HFFc6 (cell line): ENCODE results near the gene CFAP100. TPM values are rescaled to one million over a fixed set of nuclear protein-coding genes. Genes with fewer than 3 reads are reported as not detected.

Experiments used
- DNase-seq: peaks from one replicate; pipeline ENCODE4 v3.0.0-alpha.2; 2018
- H3K27ac Mint-ChIP-seq: 2 replicates; pipeline ENCODE4 v1.8.0; 2020; ENCODE audit warnings: mild to moderate bottlenecking, mixed read lengths
- H3K27me3 Mint-ChIP-seq: 2 replicates; pipeline ENCODE4 v1.8.0; 2021; ENCODE audit warnings: mild to moderate bottlenecking, moderate library complexity, mixed read lengths; ENCODE audit not compliant: insufficient read depth
- H3K36me3 Mint-ChIP-seq: 2 replicates; pipeline ENCODE4 v1.8.0; 2021; ENCODE audit warnings: low read depth, mixed read lengths
- H3K4me1 Mint-ChIP-seq: 2 replicates; pipeline ENCODE4 v1.8.0; 2020; ENCODE audit warnings: low read depth, mixed read lengths
- H3K4me3 Mint-ChIP-seq: 2 replicates; pipeline ENCODE4 v1.8.0; 2020; ENCODE audit warnings: mild to moderate bottlenecking, moderate library complexity, mixed read lengths
- H3K9me3 Mint-ChIP-seq: 2 replicates; pipeline ENCODE4 v1.8.0; 2020; ENCODE audit warnings: mild to moderate bottlenecking, mixed read lengths
- CTCF ChIP-seq: fragments of 200-600 bp; sonication (generic); IDR thresholded peaks from 2 replicates; pipeline ENCODE4 v1.5.0; 2021; ENCODE audit warnings: antibody characterized with exemption, mild to moderate bottlenecking
- total RNA-seq, 6 experiments: library from RNA; stranded (reverse); fragmentation: NEBNext Ultra II Directional; extraction: Animal tissue kit (Norgen Biotek cat#: 25700); gene quantifications; 2 replicates in 1 of 6; 3 replicates in 5 of 6; pipeline ENCODE4 v1.2.3, GENCODE V29; 2021

CFAP100 gene
- total RNA-seq, 6 experiments from 2014 or later = not detected

- Mint-ChIP-seq H3K27ac (no peak overlapping the region), H3K4me3 (no peak overlapping the region), H3K36me3 (no peaks in the 10 kb centered on the region), H3K27me3 (peaks cover 26% of the 10 kb centered on the region), H3K4me1 (peaks cover 7% of the 10 kb centered on the region), H3K9me3 (no peaks in the 10 kb centered on the region)
- no peak for DNase-seq
- no peak for TF ChIP-seq CTCF
Observed at GRCh38 chr3:126416943-126417342, 22.2 kb downstream of the CFAP100 start.

GRCh38 chr3:126417515-126417914 is 22.8 kb downstream of the CFAP100 start:
- no peak for DNase-seq
- TF ChIP-seq CTCF = no peak
- Mint-ChIP-seq H3K27ac (no peak overlapping the region), H3K4me3 (no peak overlapping the region), H3K36me3 (no peaks in the 10 kb centered on the region), H3K9me3 (no peaks in the 10 kb centered on the region), H3K4me1 (peaks cover 7% of the 10 kb centered on the region), H3K27me3 (peaks cover 25% of the 10 kb centered on the region)

- Mint-ChIP-seq H3K4me3 (no peak overlapping the region), H3K36me3 (no peaks in the 10 kb centered on the region)
- DNase-seq = no peak
Observed at GRCh38 chr3:126417981-126418530, 23.3 kb downstream of the CFAP100 start.

GRCh38 chr3:126418661-126419131 is 24.0 kb downstream of the CFAP100 start:
- no peak for DNase-seq
- Mint-ChIP-seq H3K27me3 (peaks cover 25% of the 10 kb centered on the region), H3K4me1 (peaks cover 7% of the 10 kb centered on the region), H3K36me3 (no peaks in the 10 kb centered on the region), H3K9me3 (no peaks in the 10 kb centered on the region), H3K27ac (no peak overlapping the region), H3K4me3 (no peak overlapping the region)
- TF ChIP-seq CTCF = no peak

More at GRCh38 chr3:126417981-126418530, 23.3 kb downstream of the CFAP100 start:
- Mint-ChIP-seq H3K9me3 (no peaks in the 10 kb centered on the region), H3K27me3 (peaks cover 25% of the 10 kb centered on the region), H3K4me1 (peaks cover 7% of the 10 kb centered on the region), H3K27ac (no peak overlapping the region)
- TF ChIP-seq CTCF = no peak

- DNase-seq = no peak
- H3K36me3 Mint-ChIP-seq = no peaks in the 10 kb centered on the region
- no peak overlapping the region for H3K27ac Mint-ChIP-seq
- peaks cover 7% of the 10 kb centered on the region for H3K4me1 Mint-ChIP-seq
- no peak for TF ChIP-seq CTCF
- H3K9me3 Mint-ChIP-seq = no peaks in the 10 kb centered on the region
- H3K4me3 Mint-ChIP-seq = no peak overlapping the region
- peaks cover 23% of the 10 kb centered on the region for H3K27me3 Mint-ChIP-seq
Observed at GRCh38 chr3:126419151-126419703, 24.5 kb downstream of the CFAP100 start.
